Measurements from ENCODE around the gene CEP112.

- TF ChIP-seq CREB1 (IDR thresholded peaks at IDR 0.05), result no peak
- TF ChIP-seq ATF2 (IDR thresholded peaks at IDR 0.05; ENCODE audit: low read length), result no peak
- no peak for TF ChIP-seq CTCF (IDR thresholded peaks at IDR 0.05; ENCODE audit: control extremely low read depth in 1 of 3, insufficient read depth in 1 of 3, low read depth in 1 of 3, low read length in 3 of 3)
- no peak for TF ChIP-seq GTF2F1 (IDR thresholded peaks at IDR 0.05; ENCODE audit: borderline replicate concordance, low read depth, low read length)
- no peak for TF ChIP-seq RFX5 (IDR thresholded peaks at IDR 0.05; ENCODE audit: borderline replicate concordance, low read depth, low read length)
- TF ChIP-seq MAX (IDR thresholded peaks at IDR 0.05), result no peak
- TF ChIP-seq POLR2A (IDR thresholded peaks at IDR 0.05; ENCODE audit: control extremely low read depth in 1 of 2, low read depth in 2 of 2, low read length in 2 of 2), result no peak
- TF ChIP-seq SIX5 (IDR thresholded peaks at IDR 0.05; ENCODE audit: low read depth, low read length), result no peak
- no peak for TF ChIP-seq SP2 (IDR thresholded peaks at IDR 0.05; ENCODE audit: low read length)
- no peak for TF ChIP-seq EZH2 (IDR thresholded peaks at IDR 0.05; ENCODE audit: low read depth, low read length, severe bottlenecking)
Measured at GRCh38 chr17:65711671-65712276, 480.2 kb downstream of the CEP112 start.

All from H1 (cell line).